Measurements from ENCODE around the gene AK8. TPM values are rescaled to one million over a fixed set of nuclear protein-coding genes. Genes with fewer than 3 reads are reported as not detected.

AK8 gene
- total RNA-seq, 2 donors from 2014 or later, result 0.24 to 0.63 TPM

DNA sequence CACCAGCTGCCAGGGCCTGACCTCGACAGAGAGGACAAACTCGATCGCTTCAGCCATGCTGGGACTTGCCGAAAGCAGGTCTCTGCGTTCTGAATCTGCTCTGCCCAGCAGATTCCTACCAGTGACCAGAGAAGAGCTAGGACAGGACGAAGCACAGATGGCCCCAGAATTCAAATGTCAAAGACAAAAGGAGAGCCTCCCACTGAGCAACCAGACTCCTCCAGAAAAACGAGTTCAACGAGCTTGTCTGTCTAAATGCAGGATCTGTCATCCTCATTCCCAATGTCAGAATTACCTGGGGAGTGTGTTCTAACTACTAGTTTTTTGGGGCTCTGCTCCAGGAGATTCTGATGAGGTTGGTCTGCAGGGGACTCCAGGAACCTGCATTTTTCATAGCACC lies 13.4 kb downstream of the AK8 start:
- Mint-ChIP-seq H3K4me3 (no peak overlapping the region), H3K4me1 (ENCODE audit: low read depth) (peaks cover 16% of the 10 kb centered on the region), H3K36me3 (ENCODE audit: insufficient read depth in 2 of 2) (no peaks in the 10 kb centered on the region), H3K27me3 (ENCODE audit: low read depth) (no peaks in the 10 kb centered on the region), H3K9me3 (no peaks in the 10 kb centered on the region), H3K27ac (no peak overlapping the region)
- no peak for DNase-seq
- no peak for ATAC-seq (replicated peaks in 1 of 2)

DNA sequence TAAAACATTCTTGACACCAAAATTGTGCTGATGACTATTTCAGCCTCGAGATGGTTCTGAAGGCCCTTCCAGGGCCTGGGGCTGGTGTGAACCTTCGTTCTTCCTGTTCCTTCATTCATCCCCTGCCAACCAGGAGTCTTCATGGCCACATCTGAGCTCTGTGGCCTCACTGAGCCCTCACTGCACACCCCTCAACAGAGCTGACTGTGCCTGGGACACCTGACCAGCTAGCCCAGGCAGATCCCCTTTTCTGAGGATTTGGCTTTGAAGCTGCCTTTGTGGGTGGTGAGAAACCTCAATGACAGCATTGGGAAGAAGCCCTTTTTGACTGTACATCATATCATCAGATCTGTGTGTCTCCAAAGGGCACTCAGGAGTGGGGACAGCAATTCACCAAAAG lies 13.8 kb downstream of the AK8 start:
- ATAC-seq (replicated peaks in 1 of 2) (peak; percentile 60 to 67), DNase-seq (no peak)
- no peak overlapping the region for H3K27ac Mint-ChIP-seq

DNA sequence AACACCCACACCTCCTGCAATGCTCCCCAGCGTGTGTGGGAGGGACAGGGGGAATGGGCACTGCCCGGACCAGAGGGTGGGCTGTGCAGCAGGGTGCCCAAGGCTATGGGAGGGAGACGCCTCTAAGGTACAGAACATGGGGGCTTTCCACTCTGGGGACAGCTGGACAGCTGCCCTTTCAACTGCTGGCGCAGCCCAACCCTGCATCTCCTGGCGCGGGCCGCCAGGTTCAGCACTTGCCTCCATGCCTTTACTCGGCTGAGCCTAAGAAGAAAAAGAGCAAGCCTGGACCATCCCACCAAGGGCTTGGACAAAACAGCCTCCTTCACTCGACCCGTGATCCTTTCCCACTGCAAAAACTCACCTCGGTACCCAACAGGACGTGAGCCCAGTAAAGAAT lies 15.0 kb downstream of the AK8 start:
- ATAC-seq (replicated peaks in 1 of 2), result no peak
- Mint-ChIP-seq H3K4me3 (no peak overlapping the region), H3K36me3 (ENCODE audit: insufficient read depth in 2 of 2) (no peaks in the 10 kb centered on the region), H3K4me1 (ENCODE audit: low read depth) (peaks cover 16% of the 10 kb centered on the region), H3K27ac (no peak overlapping the region), H3K27me3 (ENCODE audit: low read depth) (no peaks in the 10 kb centered on the region), H3K9me3 (no peaks in the 10 kb centered on the region)
- no peak for DNase-seq

More for the DNA sequence above, 13.8 kb downstream of the AK8 start:
- H3K4me1 Mint-ChIP-seq (ENCODE audit: low read depth), result peaks cover 16% of the 10 kb centered on the region
- H3K36me3 Mint-ChIP-seq (ENCODE audit: insufficient read depth in 2 of 2), result no peaks in the 10 kb centered on the region
- H3K27me3 Mint-ChIP-seq (ENCODE audit: low read depth), result no peaks in the 10 kb centered on the region
- H3K4me3 Mint-ChIP-seq, result no peak overlapping the region
- H3K9me3 Mint-ChIP-seq, result no peaks in the 10 kb centered on the region

DNA sequence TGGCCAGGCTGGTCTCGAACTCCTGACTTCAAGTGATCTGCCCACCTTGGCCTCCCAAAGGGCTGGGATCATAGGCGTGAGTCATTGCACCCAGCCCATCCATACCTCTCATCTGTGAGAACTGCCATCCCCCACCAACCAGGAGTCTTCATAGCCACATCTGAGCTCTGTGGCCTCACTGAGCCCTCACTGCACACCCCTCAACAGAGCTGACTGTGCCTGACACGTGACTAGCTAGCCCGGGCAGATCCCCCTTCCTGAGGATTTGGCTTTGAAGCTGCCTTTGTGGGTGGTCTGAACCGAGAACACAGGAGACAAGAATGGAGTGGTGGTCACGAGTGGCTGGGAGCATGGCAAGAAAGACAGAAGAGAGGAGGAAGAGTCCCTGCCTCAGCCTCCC lies 15.6 kb downstream of the AK8 start:
- Mint-ChIP-seq H3K4me1 (ENCODE audit: low read depth) (peaks cover 16% of the 10 kb centered on the region), H3K36me3 (ENCODE audit: insufficient read depth in 2 of 2) (no peaks in the 10 kb centered on the region), H3K4me3 (no peak overlapping the region), H3K27ac (no peak overlapping the region), H3K9me3 (no peaks in the 10 kb centered on the region), H3K27me3 (ENCODE audit: low read depth) (no peaks in the 10 kb centered on the region)
- ATAC-seq (replicated peaks in 1 of 2), result peak; percentile 52 to 76
- peak in 1 of 2 donors; percentile 26 for DNase-seq

DNA sequence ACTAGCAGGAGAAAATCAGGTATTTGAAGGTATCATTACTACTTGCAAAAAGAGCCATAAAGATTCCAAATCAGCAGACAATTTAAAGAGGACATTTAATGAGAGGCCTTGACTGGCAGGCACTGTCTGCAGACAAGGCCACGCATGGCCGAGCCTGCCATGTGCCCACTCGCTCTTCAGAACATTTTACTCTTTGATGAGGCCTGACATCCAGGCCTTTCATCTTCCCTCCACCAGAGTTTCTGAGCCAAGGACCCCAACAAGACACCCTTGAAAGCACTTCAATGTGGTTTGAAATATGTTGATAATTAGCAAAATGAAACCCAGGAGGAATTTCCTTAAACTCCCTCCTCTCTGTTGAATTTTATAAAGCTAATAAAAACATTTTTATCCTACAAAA lies 16.4 kb downstream of the AK8 start:
- H3K9me3 Mint-ChIP-seq, result no peaks in the 10 kb centered on the region
- H3K4me1 Mint-ChIP-seq (ENCODE audit: low read depth), result peaks cover 16% of the 10 kb centered on the region
- H3K27ac Mint-ChIP-seq, result no peak overlapping the region
- DNase-seq (no peak), ATAC-seq (replicated peaks in 1 of 2) (no peak)
- no peaks in the 10 kb centered on the region for H3K27me3 Mint-ChIP-seq (ENCODE audit: low read depth)
- H3K4me3 Mint-ChIP-seq, result no peak overlapping the region
- H3K36me3 Mint-ChIP-seq (ENCODE audit: insufficient read depth in 2 of 2), result no peaks in the 10 kb centered on the region

DNA sequence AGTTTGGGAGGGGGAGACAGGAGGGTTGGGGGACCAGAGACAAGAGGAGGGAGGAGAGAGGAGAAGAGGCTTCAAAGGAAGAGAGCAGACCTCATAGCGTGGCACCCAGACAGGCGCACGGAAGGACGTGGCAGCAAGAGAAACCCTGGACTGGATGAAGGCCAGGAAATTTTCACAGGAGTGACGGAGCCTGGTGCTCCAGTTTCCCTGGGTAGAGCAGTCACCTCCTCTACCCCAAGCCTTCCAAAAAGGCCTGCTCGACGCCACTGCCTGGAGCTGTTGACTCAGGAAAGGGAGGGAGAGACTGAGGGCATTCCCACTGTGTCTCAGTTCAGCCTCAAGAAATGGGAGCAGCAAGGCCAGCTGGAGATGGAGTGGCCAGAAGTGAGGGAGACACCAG lies 19.3 kb downstream of the AK8 start:
- H3K27ac Mint-ChIP-seq, result no peak overlapping the region
- H3K36me3 Mint-ChIP-seq (ENCODE audit: insufficient read depth in 2 of 2), result no peaks in the 10 kb centered on the region
- H3K27me3 Mint-ChIP-seq (ENCODE audit: low read depth), result no peaks in the 10 kb centered on the region
- H3K4me1 Mint-ChIP-seq (ENCODE audit: low read depth), result peaks cover 16% of the 10 kb centered on the region
- no peaks in the 10 kb centered on the region for H3K9me3 Mint-ChIP-seq
- DNase-seq (no peak), ATAC-seq (replicated peaks in 1 of 2) (no peak)
- no peak overlapping the region for H3K4me3 Mint-ChIP-seq

DNA sequence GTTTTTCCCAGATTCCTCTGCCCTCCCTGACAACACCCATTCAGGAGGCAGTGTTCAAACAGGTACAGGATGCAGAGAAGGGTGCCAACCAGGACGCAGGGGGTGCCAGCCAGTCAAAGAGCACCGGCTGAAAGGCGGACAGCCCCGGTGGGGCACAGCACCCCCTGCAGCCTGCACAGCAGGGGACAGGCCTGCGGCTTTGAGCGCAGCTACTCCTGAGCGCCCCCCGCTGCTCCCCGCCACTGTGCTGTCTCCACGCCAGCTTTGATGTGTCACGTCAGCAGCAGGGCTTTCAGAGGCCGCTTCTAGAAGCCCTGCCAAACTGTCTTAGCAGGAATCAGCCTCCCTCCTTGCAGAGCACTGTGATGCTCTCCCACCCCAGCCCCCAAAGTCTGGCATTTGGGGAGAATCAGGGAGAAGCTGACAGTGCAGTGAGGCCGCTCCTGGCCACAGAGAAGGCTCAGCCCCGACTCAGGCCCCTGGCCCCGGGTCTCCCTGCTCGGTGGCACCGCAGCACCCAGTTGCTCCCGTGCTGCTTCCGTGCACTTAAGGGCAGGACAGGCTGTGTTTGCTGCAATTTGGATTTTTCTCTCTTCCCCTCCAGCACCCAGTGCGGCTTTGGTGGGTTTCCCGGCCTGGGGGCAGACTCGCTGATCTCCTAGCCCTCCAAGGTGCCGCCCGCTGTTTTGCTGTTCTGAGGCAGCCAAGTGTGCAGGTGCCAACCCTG lies 20.3 kb downstream of the AK8 start:
- Mint-ChIP-seq H3K4me3 (no peak overlapping the region), H3K9me3 (no peaks in the 10 kb centered on the region), H3K36me3 (ENCODE audit: insufficient read depth in 2 of 2) (no peaks in the 10 kb centered on the region), H3K27ac (no peak overlapping the region), H3K4me1 (ENCODE audit: low read depth) (peaks cover 15% of the 10 kb centered on the region), H3K27me3 (ENCODE audit: low read depth) (no peaks in the 10 kb centered on the region)
- ATAC-seq (replicated peaks in 1 of 2) (no peak), DNase-seq (no peak)

DNA sequence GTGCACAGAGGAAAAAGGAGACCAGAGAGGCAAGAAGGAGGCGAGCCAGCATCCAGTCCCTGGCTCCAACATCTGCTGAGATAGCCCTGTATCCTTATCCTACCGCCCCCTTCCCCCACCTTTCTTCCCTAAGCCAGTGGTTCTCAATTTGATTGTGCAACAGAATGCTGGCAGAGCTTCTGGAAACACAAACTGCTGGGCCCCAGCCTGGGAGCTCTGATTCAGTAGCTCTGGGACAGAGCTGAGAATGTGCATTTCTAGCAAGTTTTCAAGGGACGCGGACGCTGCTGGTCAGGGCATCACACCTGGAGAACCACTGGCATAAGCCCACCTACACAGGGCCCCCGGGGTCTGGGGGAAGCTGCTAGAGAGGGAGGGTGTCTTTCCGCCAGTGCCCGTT lies 21.1 kb downstream of the AK8 start:
- H3K9me3 Mint-ChIP-seq, result no peaks in the 10 kb centered on the region
- no peaks in the 10 kb centered on the region for H3K36me3 Mint-ChIP-seq (ENCODE audit: insufficient read depth in 2 of 2)
- DNase-seq (no peak), ATAC-seq (replicated peaks in 1 of 2) (no peak)
- H3K27me3 Mint-ChIP-seq (ENCODE audit: low read depth), result no peaks in the 10 kb centered on the region
- no peak overlapping the region for H3K27ac Mint-ChIP-seq
- H3K4me1 Mint-ChIP-seq (ENCODE audit: low read depth), result peaks cover 9% of the 10 kb centered on the region
- no peak overlapping the region for H3K4me3 Mint-ChIP-seq

DNA sequence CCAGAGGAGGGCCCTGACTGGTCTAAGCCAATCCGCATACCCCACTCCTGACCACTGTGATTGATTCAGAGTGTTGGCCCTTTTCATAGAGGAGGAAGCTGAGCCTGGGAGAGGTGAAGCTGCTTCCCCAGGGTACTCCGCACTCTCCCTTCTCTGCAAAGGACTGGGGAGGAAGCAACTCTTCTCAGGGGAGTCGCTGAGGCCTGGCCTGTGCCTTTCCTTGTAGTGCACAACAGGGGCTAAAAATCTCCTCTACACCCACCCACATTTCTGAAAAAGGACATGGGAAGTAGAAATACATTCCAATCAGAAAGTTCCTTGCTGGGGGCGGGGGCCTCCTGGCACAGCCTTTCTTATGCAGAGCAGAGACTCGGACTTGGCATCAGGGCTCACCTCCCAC lies 22.2 kb downstream of the AK8 start:
- no peak overlapping the region for H3K27ac Mint-ChIP-seq
- no peak for DNase-seq

DNA sequence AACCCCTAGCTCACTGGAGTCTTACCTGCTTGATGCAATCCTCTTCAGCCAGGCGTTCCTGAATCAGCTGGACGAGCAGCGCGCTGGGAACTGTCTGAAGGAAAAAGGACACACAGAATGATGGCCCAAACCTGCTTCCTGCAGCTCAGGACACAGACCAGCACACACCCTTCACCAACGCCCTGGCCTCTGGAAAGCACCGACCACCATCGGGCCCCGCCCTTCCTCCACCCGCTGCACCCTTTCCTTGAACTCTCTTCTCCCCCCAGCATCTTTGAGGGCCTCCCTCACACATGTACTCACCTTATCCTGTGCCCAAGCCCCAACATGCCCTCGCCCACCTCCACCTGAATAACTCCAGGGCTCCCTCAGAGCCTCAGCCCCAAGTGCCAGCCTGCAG lies 23.3 kb downstream of the AK8 start:
- Mint-ChIP-seq H3K4me1 (ENCODE audit: low read depth) (peaks cover 24% of the 10 kb centered on the region), H3K4me3 (no peak overlapping the region)
- ATAC-seq (replicated peaks in 1 of 2), result no peak

More for the DNA sequence above, 22.2 kb downstream of the AK8 start:
- no peaks in the 10 kb centered on the region for H3K36me3 Mint-ChIP-seq (ENCODE audit: insufficient read depth in 2 of 2)
- no peak overlapping the region for H3K4me3 Mint-ChIP-seq
- ATAC-seq (replicated peaks in 1 of 2), result no peak
- no peaks in the 10 kb centered on the region for H3K9me3 Mint-ChIP-seq
- no peaks in the 10 kb centered on the region for H3K27me3 Mint-ChIP-seq (ENCODE audit: low read depth)
- H3K4me1 Mint-ChIP-seq (ENCODE audit: low read depth), result peaks cover 16% of the 10 kb centered on the region

DNA sequence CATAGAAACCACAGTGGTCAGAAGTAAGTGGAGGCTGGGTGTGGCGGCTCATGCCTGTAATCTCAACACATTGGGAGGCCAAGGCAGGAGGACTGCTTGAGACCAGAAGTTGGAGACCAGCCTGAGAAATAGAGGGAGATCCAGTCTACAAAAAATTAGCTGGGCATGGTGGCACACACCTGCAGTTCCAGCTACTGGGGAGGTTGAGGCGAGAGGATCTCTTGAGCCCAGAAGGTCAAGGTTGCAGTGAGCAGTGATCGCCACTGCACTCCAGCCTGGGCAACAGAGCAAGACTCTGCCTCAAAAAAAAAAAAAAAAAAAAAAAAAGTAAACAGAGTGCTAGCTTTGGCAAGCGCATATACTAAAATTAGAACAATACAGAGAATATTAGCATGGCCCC lies 24.6 kb downstream of the AK8 start:
- Mint-ChIP-seq H3K4me3 (no peak overlapping the region), H3K27me3 (ENCODE audit: low read depth) (no peaks in the 10 kb centered on the region), H3K9me3 (no peaks in the 10 kb centered on the region), H3K4me1 (ENCODE audit: low read depth) (peaks cover 36% of the 10 kb centered on the region), H3K27ac (no peak overlapping the region), H3K36me3 (ENCODE audit: insufficient read depth in 2 of 2) (no peaks in the 10 kb centered on the region)
- ATAC-seq (replicated peaks in 1 of 2) (no peak), DNase-seq (no peak)

More for the DNA sequence above, 23.3 kb downstream of the AK8 start:
- H3K27me3 Mint-ChIP-seq (ENCODE audit: low read depth), result no peaks in the 10 kb centered on the region
- DNase-seq, result no peak
- H3K36me3 Mint-ChIP-seq (ENCODE audit: insufficient read depth in 2 of 2), result no peaks in the 10 kb centered on the region
- H3K27ac Mint-ChIP-seq, result no peak overlapping the region
- H3K9me3 Mint-ChIP-seq, result no peaks in the 10 kb centered on the region

DNA sequence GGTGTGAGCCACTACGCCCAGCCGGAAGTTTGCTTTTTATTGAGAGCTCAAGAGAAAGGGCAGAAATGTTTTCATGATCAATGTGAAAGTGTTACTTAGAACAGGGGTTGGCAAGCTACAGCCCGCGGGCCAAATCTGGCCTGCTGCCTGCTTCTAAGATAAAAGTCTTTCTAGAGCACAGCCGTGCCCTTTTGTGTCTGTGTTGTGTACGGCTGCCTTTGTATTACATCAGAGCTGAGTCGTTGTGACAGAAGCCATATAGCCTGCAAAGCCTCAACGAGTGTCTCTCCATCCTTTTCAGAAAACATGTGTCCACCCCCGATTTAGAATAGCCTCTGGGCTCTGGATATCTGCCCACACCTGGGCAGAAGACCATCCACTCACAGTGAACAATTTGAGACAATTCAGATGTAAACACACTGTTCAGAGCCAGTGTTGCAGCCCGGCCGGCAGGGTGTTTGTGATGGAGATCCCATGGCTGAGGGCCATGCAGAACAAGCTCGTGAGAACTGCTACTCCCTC lies 28.8 kb downstream of the AK8 start:
- no peaks in the 10 kb centered on the region for H3K27me3 Mint-ChIP-seq (ENCODE audit: low read depth)
- DNase-seq (peak in 1 of 2 donors; percentile 6), ATAC-seq (replicated peaks in 1 of 2) (peak; percentile 38 to 49)
- no peaks in the 10 kb centered on the region for H3K36me3 Mint-ChIP-seq (ENCODE audit: insufficient read depth in 2 of 2)
- peak overlapping the region; percentile 46 for H3K27ac Mint-ChIP-seq
- peak overlapping the region; percentile 63 to 71 for H3K4me3 Mint-ChIP-seq
- H3K4me1 Mint-ChIP-seq (ENCODE audit: low read depth), result peaks cover 30% of the 10 kb centered on the region
- H3K9me3 Mint-ChIP-seq, result no peaks in the 10 kb centered on the region

DNA sequence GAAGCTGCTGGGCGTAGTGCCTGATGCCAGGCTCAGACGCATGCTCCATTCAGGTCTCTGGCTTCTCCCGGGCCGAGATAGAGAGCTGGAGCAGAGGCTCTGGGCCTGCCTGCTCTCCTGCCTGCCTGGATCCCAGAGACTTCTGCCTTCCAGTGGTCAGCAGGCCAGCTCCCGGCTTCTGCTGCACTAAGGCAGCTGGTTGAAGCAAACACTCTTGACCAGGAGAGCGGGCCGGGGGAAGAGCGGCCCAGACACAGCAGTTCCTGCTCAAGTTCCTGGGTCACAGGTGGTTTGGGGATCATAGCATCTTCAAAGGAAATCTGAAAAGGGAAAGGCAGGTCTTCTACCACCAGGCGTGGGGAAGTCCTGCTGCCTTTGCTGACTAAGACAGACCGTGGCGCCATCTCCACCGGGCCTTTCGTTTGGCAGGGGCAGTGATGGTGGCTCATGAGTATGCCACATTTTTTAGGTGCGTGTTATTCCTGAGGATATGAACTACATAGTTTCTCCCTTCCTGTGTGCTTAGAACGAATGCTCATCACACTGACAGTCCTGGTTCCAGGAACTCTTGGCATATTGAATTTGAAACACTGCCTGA lies 31.1 kb downstream of the AK8 start:
- DNase-seq (no peak), ATAC-seq (replicated peaks in 1 of 2) (no peak)
- Mint-ChIP-seq H3K27me3 (ENCODE audit: low read depth) (no peaks in the 10 kb centered on the region), H3K4me1 (ENCODE audit: low read depth) (peaks cover 30% of the 10 kb centered on the region), H3K36me3 (ENCODE audit: insufficient read depth in 2 of 2) (no peaks in the 10 kb centered on the region), H3K27ac (no peak overlapping the region), H3K9me3 (no peaks in the 10 kb centered on the region), H3K4me3 (no peak overlapping the region)
